PC-3 (cell line): Measurements from ENCODE around the gene SAMHD1. TPM values are rescaled to one million over a fixed set of nuclear protein-coding genes. Genes with fewer than 3 reads are reported as not detected.
"Not testable (repeated sequence)": the region's sequence is repeated elsewhere in the genome, so short reads cannot be mapped to it uniquely, and the experiment has no call there.

Experiments used
- ATAC-seq: fragments of 200-7000 bp; cut with Tn5 transposase; 2 replicates; pipeline ENCODE4 v1.9.1; 2020; ENCODE audit warnings: mild to moderate bottlenecking, moderate library complexity
- BruUV-seq: library from RNA; stranded (reverse); fragments of 400-500 nt; replicated peaks from 2 replicates; lab custom pipeline; 2021; lab: Mats Ljungman, UMichigan
- CTCF ChIA-PET: fragments of 300-600 bp; sonication (Branson Sonifier 250); formaldehyde crosslinking; loops from one replicate; lab custom pipeline; 2022; ENCODE audit warnings: antibody characterized with exemption; lab: Charles Lee
- POLR2A ChIA-PET: fragments of 300-600 bp; sonication (Branson Sonifier 250); formaldehyde crosslinking; loops from one replicate; lab custom pipeline; 2022; ENCODE audit warnings: antibody characterized with exemption; ENCODE audit not compliant: unreplicated experiment; lab: Charles Lee
- DNase-seq: peaks from one replicate; pipeline ENCODE4 v3.0.0-alpha.2; 2015
- H2AFZ ChIP-seq: fragments of 300-600 bp; sonication (generic); 2 replicates; pipeline ENCODE4 v1.6.0; 2016; ENCODE audit warnings: antibody characterized with exemption, low read length
- H3F3A ChIP-seq: fragments of 300-600 bp; sonication (generic); one replicate; pipeline ENCODE4 v1.6.0; 2017; ENCODE audit warnings: antibody characterized with exemption, low read length, control low read depth, mild to moderate bottlenecking; ENCODE audit not compliant: unreplicated experiment
- H3K27ac ChIP-seq: fragments of 300-600 bp; sonication (generic); 2 replicates; pipeline ENCODE4 v1.5.1; 2016; ENCODE audit warnings: mild to moderate bottlenecking, low read length
- H3K27me3 ChIP-seq: fragments of 300-600 bp; sonication (generic); 2 replicates; pipeline ENCODE4 v1.6.1; 2016; ENCODE audit warnings: low read length, mixed read lengths
- H3K36me3 ChIP-seq: fragments of 300-600 bp; sonication (generic); 2 replicates; pipeline ENCODE4 v1.6.1; 2016; ENCODE audit warnings: low read depth, mixed run types, low read length, mixed read lengths
- H3K4me1 ChIP-seq: fragments of 300-600 bp; sonication (generic); 2 replicates; pipeline ENCODE4 v1.5.1; 2016; ENCODE audit warnings: low read length; ENCODE audit not compliant: insufficient read depth
- H3K4me2 ChIP-seq: fragments of 300-600 bp; sonication (generic); 2 replicates; pipeline ENCODE4 v1.6.0; 2016; ENCODE audit warnings: low read length
- H3K4me3 ChIP-seq: fragments of 300-600 bp; sonication (generic); 2 replicates; pipeline ENCODE4 v1.5.1; 2016; ENCODE audit warnings: mild to moderate bottlenecking, low read length, mixed read lengths
- H3K79me2 ChIP-seq: fragments of 300-600 bp; sonication (generic); 2 replicates; pipeline ENCODE4 v1.6.1; 2017; ENCODE audit warnings: low read length, mixed read lengths
- H3K9ac ChIP-seq: fragments of 300-600 bp; sonication (generic); 2 replicates; pipeline ENCODE4 v1.6.0; 2016; ENCODE audit warnings: mild to moderate bottlenecking, low read length
- H3K9me2 ChIP-seq: fragments of 300-600 bp; sonication (generic); replicated peaks from 2 replicates; pipeline ENCODE4 v1.6.1; 2016; ENCODE audit warnings: mixed run types, low read length, mixed read lengths
- H3K9me3 ChIP-seq: fragments of 300-600 bp; sonication (generic); 2 replicates; pipeline ENCODE4 v1.6.1; 2016; ENCODE audit warnings: low read length, mixed read lengths
- H4K20me1 ChIP-seq: fragments of 300-600 bp; sonication (generic); 2 replicates; pipeline ENCODE4 v1.6.1; 2016; ENCODE audit warnings: low read length, mixed read lengths
- CTCF ChIP-seq: fragments of 300-600 bp; sonication (generic); conservative IDR thresholded peaks from 2 replicates; pipeline ENCODE4 v1.5.1; 2017; ENCODE audit warnings: antibody characterized with exemption, low read depth, mild to moderate bottlenecking, low read length
- EZH2 ChIP-seq: fragments of 300-600 bp; sonication (generic); IDR thresholded peaks from one replicate; pipeline ENCODE4 v1.6.1; 2017; ENCODE audit warnings: antibody characterized with exemption, mild to moderate bottlenecking, low read length; ENCODE audit not compliant: unreplicated experiment
- EZH2phosphoT487 ChIP-seq: fragments of 300-600 bp; sonication (generic); IDR thresholded peaks from 2 replicates; pipeline ENCODE4 v1.6.1; 2018; ENCODE audit warnings: mild to moderate bottlenecking, antibody characterized with exemption, low read length, borderline replicate concordance
- intact Hi-C: fragments of 100-400 bp; cut with micrococcal nuclease; formaldehyde crosslinking; loops from 2 replicates; pipeline ENCODE4 v1.9.0; 2023
- total RNA-seq: library from RNA; depleted of rRNA; stranded (reverse); fragments of >200 nt; gene quantifications from 2 replicates; pipeline ENCODE4 v1.2.3, GENCODE V29; 2014

The SAMHD1 gene
- total RNA-seq, 1 experiment from 2014 or later: 24.2 TPM

DNA sequence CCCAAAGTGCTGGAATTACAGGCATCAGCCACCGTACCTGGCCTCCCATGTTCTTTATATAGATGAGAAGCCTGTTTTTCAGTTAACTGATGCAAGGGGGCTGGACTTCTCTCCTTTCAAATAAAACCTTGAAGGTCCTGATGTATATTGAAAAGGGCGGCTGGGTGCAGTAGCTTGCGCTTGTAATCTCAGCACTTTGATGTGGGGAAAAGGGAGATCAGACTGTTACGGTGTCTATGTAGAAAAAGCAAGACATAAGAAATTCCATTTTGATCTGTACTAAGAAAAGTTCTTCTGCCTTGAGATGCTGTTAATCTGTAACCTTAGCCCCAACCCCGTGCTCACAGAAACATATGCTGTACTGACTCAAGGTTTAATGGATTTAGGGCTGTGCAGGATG lies 16.1 kb upstream of the SAMHD1 start:
- DNase-seq: no peak

DNA sequence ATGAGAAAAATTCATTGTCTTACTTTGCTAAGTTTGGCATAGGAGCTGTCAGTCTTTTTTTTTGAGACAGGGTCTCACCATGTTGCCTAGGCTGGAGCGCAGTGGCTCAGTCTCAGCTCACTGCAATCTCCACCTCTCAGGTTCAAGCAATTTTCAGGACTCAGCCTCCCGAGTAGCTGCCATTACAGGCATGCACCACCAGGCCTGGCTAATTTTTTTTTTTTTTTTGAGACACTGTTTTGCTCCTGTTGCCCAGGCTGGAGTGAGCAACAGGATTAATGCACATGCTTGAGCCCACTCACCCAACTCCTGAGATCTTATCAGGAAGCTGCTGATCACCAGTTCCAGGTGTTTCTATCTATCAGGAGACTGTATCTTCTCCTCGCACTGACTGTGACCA lies 15.5 kb upstream of the SAMHD1 start:
- POLR2A ChIA-PET, H2AFZ ChIP-seq, intact Hi-C loops, ATAC-seq, H4K20me1 ChIP-seq, H3K4me3 ChIP-seq, H3K36me3 ChIP-seq, H3K4me2 ChIP-seq, H3K79me2 ChIP-seq, H3K27me3 ChIP-seq, H3F3A ChIP-seq, DNase-seq, H3K9me2 ChIP-seq, H3K27ac ChIP-seq, H3K9ac ChIP-seq, H3K9me3 ChIP-seq, H3K4me1 ChIP-seq, BruUV-seq: not testable (repeated sequence)
- CTCF ChIA-PET: interaction anchor here (0.6 kb wide), 1 partner anchor 128 kb away, joined by 4 read pairs; no protein-coding TSS in a partner anchor

More for the DNA sequence above, 16.1 kb upstream of the SAMHD1 start:
- Histone ChIP-seq H3K27ac (no peak overlapping the region), H3K9me2 (no peaks in the 10 kb centered on the region), H3K4me3 (no peak overlapping the region), H3K9ac (no peak overlapping the region), H3K9me3 (peaks cover 5% of the 10 kb centered on the region; the same call in 1 of the 2 replicates), H3K79me2 (no peaks in the 10 kb centered on the region), H3K4me2 (no peak overlapping the region), H3F3A (no peaks in the 10 kb centered on the region), H4K20me1 (no peaks in the 10 kb centered on the region), H2AFZ (no peak overlapping the region), H3K36me3 (peaks cover 2% of the 10 kb centered on the region; the same call in 1 of the 2 replicates), H3K4me1 (no peaks in the 10 kb centered on the region), H3K27me3 (no peaks in the 10 kb centered on the region)
- CTCF ChIA-PET: no interaction called here
- POLR2A ChIA-PET: no interaction called here
- BruUV-seq: no TSS peak
- intact Hi-C loops: no loop called here
- TF ChIP-seq CTCF (no peak), EZH2 (no peak), EZH2phosphoT487 (no peak)
- ATAC-seq: no peak

GRCh38 chr20:36962354-36962941 lies 10.9 kb upstream of the SAMHD1 start:
- H4K20me1 ChIP-seq, H3K36me3 ChIP-seq, H3K9me3 ChIP-seq, H3K79me2 ChIP-seq, H3K9ac ChIP-seq, H3F3A ChIP-seq, H3K27me3 ChIP-seq, DNase-seq, BruUV-seq, CTCF ChIA-PET, H2AFZ ChIP-seq, ATAC-seq, H3K4me3 ChIP-seq, H3K4me2 ChIP-seq, intact Hi-C loops, POLR2A ChIA-PET, H3K9me2 ChIP-seq, H3K27ac ChIP-seq, H3K4me1 ChIP-seq: not testable (repeated sequence)

DNA sequence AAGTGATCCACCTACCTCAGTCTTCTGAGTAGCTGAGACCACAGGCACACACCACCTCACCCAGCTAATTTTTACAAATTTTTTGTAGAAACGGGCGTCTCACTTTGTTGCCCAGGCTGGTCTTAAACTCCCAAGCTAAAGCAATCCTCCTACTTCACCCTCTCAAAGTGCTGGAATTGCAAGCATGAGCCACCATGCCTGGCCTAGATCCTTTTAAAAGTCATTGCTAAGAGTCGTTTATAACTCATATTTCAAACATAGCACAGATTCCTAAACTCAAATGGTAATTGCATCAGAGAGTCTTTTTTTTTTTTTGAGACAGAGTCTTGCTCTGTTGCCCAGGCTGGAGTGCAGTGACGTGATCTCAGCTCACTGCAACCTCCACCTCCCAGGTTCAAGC lies 7.7 kb upstream of the SAMHD1 start:
- ChIA-PET POLR2A (no interaction called here), CTCF (no interaction called here)
- Histone ChIP-seq H3K9me2 (no peaks in the 10 kb centered on the region), H3K9me3 (peaks cover 6% of the 10 kb centered on the region; the same call in 1 of the 2 replicates), H3K4me3 (no peak overlapping the region), H3K27me3 (no peaks in the 10 kb centered on the region), H3K79me2 (no peaks in the 10 kb centered on the region), H3K4me2 (no peak overlapping the region), H4K20me1 (no peaks in the 10 kb centered on the region), H3K9ac (no peak overlapping the region), H3K27ac (no peak overlapping the region), H3K4me1 (no peaks in the 10 kb centered on the region), H3K36me3 (peaks cover 2% of the 10 kb centered on the region; the same call in 1 of the 2 replicates), H3F3A (no peaks in the 10 kb centered on the region), H2AFZ (no peak overlapping the region)
- intact Hi-C loops: no loop called here
- no peak for DNase-seq
- ATAC-seq: no peak
- BruUV-seq: no TSS peak
- TF ChIP-seq EZH2 (no peak), CTCF (no peak), EZH2phosphoT487 (no peak)
